HG03139 (cell line): ENCODE results near the gene ASCL1.

Experiments used
- ATAC-seq: cut with Tn5 transposase; IDR thresholded peaks from one replicate; pipeline ENCODE4 v1.9.1; 2021; ENCODE audit not compliant: unreplicated experiment

The ASCL1 gene

DNA sequence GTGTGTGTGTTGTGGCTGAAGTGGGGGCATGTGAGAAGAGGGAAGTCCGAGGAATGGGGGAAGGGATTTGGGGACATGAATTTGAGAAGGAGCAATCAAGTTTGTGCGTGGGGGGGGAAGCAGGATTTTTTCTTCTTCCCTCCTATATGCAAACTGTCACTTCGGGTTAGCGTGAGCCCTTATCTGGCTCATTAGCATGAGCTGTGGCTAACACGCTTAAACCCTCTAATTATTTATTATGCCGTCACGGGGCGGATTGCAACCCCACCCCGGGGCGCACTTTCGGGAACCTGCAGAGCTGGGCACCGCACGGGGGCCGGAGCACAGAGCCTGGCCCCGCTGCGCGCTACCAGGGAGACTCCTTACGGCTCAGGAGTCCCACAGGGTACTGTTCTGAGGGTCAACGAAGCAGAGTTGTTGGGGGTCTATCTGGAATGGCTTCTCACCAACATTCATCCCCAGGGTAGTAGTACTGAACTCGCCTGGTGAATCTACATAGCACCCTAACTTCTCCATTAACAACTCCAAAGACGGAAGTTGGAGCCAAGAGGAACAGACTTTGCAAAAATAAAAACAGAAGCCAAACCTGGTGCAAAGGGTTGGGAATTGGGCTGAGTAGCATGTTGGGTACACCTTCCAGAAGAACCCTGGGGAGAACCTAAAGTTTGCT lies 6.4 kb upstream of the ASCL1 start:
- ATAC-seq, result no peak

DNA sequence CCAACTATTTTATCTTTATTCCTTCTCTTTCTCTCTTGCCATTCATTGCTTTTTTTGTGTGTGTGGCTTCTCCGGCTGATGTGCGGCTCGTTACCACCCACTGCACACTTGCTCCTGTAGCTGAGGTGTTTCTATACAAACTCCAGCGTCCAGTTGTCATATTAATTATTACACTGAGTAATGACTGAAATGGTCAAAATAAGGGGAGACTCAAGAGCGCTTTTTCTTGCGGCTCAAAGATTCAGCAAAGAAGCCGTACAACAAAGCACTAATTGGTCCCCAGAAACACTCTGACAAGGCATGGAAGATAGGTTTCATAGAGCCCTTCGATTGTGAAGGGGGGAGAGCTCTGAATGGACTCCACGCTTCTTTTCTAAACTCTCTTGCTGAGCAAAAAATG lies 5.6 kb upstream of the ASCL1 start:
- ATAC-seq, result no peak

DNA sequence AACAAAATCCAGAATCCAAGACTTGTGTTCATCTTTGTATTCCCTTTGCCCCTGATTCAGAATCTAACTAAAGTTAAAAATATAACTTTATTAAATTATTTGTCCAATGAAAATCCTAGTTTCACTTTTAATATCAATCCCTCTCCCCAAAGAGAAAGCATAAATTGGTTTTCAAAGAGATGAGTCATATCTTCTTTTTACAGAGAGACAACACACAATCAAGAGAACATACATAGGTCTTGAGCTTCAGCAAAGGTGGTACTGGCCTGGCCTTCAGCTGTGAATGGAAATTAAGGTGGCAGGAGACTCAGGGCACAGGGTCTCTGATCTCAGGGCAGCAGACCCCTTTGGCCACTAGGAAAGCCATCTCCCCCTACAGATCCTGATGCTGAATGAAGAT lies 4.3 kb upstream of the ASCL1 start:
- no peak for ATAC-seq

DNA sequence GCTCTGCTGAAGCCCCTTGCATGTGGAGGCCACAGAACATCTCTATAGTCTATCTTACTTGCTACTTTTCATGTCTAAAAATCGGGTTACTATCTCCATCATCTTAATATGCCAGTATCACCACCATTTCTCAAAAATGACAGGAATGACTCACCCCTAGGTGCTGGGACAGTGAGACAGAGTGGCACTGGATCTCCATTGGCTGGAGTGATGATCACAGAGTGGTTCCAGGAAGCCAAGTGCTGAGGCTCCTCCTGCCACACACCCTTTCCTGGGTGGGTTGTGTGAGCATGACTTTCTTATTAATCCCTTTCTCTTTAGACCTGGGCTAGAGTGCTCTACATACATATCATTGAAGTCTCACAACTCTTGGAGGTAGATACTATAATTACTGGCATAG lies 3.3 kb upstream of the ASCL1 start:
- ATAC-seq, result no peak

DNA sequence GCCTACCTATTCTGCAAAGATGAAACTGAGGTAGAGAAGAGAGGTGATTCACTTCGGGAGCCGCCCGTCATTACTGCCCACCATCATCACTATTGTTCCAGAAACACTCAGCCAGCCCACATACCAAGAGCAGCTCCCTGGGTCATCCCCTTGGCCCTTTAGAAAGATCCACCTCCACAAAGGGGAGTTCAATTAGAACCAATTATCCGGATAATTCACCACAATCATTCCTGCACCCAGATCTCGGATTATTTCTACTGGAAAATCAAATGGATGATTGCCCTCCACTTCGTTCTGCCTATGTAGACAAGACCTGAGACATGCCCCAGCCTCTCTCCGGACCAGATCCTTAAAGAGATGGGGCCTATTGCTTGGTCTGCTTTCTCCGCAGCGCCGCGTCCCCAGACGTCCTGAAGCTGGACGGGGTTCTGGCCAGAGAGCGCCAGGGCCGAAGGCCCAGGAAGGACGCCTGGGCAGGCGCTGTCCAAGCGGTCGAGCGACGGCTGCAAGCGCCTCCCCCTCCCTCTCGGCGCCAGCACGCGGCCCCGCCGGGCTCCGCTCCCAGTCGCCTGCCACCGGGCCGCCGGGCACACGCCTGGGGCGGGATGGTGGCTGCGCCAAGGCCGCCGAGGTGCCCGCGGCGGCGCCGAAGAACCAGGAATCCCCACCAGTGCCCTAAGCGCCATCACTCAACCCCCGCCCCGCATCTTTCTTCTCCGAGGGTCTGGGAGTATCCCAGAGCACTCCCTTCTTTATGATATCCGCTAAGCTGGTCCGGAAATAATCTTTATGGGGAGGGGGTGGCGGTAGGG lies 1.3 kb upstream of the ASCL1 start:
- ATAC-seq, result no peak

DNA sequence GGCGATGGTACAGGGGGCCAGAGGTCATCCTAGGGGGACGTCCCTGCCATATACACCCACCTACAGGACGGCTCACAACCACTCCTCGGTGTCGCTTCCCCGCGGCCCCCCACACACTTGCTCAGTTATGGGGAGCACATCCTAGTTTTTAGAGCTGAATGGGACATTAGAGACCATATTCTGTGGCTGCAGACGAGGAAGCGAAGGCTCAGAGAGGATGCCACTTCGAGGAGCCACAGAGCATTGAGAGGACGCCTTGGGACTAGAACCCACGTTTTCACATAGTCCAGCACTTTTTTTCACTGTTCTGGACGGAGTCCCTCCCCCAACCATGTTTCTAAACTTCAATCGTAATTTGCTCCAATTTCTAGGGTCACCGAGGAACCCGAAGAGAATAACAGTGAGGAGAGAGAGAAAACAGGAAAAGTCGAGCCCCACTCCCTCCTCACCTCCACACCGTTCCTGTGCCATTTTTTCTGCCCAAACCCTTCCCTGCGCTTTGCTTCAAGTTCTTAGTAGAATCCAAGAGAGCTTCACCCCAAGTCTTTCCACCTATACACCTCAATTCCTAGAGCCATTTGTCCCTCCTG lies 641 bp upstream of the ASCL1 start:
- ATAC-seq, result no peak

DNA sequence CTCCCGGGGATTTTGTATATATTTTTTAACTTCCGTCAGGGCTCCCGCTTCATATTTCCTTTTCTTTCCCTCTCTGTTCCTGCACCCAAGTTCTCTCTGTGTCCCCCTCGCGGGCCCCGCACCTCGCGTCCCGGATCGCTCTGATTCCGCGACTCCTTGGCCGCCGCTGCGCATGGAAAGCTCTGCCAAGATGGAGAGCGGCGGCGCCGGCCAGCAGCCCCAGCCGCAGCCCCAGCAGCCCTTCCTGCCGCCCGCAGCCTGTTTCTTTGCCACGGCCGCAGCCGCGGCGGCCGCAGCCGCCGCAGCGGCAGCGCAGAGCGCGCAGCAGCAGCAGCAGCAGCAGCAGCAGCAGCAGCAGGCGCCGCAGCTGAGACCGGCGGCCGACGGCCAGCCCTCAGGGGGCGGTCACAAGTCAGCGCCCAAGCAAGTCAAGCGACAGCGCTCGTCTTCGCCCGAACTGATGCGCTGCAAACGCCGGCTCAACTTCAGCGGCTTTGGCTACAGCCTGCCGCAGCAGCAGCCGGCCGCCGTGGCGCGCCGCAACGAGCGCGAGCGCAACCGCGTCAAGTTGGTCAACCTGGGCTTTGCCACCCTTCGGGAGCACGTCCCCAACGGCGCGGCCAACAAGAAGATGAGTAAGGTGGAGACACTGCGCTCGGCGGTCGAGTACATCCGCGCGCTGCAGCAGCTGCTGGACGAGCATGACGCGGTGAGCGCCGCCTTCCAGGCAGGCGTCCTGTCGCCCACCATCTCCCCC lies 777 bp downstream of the ASCL1 start:
- ATAC-seq, result no peak

DNA sequence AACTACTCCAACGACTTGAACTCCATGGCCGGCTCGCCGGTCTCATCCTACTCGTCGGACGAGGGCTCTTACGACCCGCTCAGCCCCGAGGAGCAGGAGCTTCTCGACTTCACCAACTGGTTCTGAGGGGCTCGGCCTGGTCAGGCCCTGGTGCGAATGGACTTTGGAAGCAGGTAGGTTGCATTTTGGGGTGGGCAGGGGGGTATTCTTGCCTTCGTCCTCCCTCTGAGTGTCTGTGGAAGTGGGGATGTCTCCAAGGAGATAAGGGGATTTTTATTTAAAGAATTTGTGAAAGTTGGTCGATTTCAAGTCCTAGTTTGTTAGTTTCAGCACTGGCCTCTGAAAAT lies 1.3 kb downstream of the ASCL1 start:
- no peak for ATAC-seq

DNA sequence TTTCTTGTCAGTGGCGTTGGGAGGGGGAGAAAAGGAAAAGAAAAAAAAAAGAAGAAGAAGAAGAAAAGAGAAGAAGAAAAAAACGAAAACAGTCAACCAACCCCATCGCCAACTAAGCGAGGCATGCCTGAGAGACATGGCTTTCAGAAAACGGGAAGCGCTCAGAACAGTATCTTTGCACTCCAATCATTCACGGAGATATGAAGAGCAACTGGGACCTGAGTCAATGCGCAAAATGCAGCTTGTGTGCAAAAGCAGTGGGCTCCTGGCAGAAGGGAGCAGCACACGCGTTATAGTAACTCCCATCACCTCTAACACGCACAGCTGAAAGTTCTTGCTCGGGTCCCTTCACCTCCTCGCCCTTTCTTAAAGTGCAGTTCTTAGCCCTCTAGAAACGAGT lies 1.9 kb downstream of the ASCL1 start:
- no peak for ATAC-seq

DNA sequence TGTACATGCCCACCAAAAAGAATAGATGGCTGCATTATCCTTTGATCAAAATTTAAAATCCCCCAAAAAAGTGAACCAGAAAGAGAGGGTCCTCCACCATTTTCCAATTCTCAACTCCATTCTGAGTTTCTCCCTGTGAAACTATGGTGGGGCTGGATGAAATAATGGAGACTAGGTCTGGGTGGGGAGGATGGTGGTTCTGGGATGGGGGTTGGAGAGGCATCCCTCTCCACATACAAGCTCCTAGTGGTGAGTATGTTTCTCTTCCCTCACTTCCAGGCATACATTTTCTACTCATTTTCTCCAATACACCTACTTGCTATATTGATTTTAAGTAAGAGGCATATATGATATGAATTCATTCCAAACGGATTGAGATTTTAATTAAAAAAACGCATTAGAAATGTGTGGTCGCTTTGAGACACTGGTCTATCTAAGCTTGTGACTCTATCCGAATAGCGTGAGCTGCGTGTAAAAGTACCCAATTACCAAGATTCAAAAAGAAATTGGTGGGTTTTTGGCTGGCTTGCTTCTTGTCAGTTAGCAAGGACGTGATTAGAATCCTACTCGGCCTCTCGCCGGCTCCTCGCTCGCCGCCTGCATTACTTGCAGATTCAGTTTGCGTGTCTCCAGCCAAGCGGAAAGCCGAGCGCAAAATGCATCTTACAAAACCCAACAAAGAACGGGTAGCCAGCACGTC lies 3.4 kb downstream of the ASCL1 start:
- ATAC-seq, result no peak

DNA sequence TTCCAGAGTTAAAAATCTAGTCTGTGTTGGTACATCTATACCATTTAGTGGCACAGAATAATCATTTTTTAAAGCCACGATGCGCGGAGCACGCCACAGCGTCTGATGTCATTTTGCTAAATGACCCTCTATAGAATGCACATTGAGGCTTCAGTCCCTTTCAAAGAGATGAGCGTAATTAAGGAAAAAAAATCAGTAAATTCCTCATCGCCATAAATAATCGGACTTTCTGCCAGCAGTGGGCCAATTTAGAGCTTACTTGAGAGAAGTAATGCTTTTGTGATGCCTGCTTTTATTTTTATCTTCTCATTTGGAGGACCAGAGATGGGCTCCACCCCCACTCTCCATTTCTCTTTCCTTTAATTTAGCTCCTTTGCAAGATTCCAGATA lies 4.0 kb downstream of the ASCL1 start:
- ATAC-seq, result no peak

DNA sequence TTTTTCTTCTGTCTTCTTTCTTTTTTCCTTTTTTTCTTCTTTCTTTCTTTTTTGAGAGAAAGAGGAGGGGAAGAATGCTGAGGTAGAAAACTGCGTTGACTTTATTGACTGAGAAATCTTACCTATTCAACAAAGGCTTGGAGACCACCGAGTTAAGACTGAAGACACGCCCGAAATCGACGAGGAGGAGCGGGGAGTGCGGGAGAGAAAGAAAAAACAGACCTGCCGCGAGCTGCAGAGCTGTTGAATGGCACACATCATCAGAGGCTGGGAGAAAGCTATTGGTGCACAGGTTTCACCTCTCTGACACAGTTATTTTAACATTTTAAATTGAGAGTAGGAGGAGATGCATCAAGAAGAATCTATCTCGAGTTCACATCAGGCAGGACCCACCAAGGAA lies 5.1 kb downstream of the ASCL1 start:
- ATAC-seq, result no peak

DNA sequence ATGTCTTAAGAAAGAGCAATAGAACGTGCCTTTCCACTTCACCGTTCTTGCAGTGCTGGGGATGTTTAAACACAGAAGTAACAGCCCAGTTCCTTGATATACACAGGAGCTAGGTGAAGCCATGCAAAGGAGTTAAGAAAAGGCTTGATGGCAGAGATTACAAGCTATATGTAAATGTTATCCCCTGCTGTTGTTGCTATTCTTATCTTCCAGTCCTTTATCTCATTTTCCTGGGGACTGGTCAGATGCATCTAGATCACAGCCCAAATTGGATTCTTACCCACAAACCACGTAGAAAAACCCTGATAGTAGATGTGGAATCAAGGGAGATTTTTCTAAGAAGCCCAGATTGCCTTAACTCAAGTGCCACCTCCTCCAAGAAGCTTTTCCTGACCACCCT lies 5.5 kb downstream of the ASCL1 start:
- no peak for ATAC-seq

DNA sequence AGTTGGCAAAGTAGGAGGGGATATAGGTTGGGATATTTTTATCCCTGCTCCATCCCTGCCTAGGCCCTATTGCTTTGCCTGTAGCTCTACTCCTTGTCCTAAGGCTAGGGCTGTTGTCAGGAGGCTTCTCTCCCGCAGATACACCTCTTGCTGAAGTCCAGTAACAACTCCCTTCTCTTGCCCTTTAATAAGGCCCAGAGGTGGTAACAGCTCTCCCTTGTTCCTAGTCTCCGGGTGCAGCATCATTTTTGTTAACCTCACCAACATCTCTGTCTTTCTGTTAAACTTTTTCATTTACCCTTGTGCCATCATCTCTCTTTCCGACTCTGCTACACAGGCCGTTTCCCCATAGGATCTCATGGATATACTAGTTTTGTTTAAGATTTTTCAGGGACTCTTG lies 6.3 kb downstream of the ASCL1 start:
- no peak for ATAC-seq

DNA sequence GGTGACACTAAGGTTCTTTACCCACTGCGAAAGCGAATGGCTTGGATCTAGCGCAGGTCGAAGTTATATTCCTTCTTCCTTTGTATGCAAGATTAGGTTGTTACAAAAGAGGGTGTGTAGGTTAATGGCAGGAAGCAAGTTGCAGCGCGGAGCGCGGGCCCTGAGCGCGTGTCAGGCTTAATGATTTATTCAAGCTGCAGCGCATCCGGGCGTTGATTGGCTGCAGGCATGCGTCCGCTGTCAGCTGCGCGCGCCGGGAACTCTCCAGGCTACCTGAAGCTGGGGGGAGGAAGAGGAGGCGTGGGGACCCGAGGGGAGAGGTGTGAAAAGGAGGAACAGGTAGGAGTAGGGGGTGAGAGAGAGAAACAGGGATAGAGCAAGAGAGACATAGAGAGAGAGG lies 7.4 kb downstream of the ASCL1 start:
- peak; percentile 57 for ATAC-seq

DNA sequence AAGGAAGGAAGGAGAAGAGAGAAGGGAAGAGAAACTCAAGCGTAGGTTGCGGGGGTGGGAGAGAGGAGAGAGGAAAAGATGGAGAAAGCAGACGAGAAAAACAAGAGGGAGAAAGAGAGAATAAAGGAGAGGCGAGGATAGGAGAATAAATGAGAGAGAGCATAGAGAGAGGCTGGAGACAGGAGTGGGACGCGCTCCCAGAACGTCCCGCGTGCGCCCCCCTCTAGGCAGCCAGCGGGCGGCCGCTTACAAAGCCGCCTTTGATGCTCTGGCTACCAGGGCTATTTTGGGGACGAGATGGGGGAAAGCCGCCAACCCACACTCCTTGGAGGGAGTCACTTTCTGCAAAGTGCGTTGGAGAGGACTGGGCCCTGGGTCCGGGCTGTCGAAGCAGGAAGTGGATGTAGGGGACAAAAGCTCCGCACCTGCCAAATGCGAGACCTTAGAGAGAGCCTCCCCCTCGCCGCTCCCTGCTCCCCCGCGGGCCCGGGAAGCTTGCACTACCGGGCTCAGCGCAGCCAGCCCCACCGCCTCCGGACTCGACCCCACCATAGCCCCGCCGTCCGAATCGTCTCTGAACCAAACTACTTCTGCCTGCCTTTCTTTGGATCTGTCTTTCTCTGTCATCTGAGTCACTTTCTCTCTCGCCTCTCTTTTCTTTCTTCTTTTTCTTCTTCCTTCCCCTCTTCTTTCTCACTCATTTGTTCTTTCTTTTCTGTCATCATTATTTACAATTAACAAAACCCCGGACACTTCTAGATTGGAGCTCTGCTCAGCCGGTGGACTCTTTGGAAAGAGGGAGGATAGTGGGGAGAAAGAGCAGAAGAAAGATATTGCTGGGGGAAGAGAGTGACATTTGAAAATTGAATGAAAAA lies 8.0 kb downstream of the ASCL1 start:
- ATAC-seq, result no peak

DNA sequence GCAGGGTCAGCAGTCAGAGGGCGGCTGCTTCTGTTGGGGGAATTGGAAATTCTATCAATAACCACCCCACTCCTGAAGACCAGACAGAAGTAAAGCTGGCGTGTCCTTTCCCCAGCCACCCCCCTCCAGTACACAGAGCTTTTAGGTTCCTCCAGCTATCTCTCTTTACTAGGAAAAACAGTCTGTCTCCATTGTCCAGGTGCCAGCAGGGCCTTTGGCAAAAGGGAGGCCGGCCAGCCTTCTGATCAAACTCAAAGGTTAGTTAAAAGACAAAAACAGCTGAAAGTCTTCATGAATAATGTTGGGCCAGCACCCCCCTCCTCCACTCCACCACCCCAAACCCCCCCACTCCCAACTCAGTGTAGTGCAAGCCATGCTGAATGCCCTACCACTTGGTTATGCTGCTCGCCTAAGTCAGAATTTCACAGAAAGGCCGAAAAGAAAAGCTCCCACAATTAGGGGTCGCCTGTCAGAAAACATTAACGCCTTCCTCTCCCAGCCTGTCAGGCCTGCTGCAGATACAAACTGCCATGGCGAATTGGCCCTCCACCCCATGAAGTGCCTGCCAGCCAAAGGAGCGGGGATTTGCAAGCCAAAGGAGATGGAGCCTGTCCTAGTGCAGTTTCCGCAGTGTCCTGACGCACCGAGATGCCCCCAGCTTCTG lies 8.9 kb downstream of the ASCL1 start:
- ATAC-seq, result no peak

DNA sequence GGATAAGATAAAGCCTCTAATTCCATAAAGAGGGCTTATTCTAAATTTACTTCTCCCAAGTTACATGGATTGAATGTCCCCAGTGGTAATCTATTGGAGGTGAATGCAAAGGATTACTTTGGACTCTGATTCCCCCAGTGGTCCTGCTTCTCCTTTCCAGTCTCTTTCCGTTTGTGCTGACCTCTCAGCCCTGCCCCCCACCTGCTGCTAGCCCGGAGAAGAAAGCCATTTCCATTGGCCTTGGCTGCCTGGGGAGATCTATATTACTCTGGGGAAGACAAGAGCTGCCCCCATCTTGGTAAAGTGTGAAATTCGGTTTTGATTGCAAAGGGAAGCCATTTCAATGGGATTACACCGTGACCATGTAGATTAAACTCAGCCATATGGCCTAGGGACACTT lies 13.3 kb downstream of the ASCL1 start:
- no peak for ATAC-seq

DNA sequence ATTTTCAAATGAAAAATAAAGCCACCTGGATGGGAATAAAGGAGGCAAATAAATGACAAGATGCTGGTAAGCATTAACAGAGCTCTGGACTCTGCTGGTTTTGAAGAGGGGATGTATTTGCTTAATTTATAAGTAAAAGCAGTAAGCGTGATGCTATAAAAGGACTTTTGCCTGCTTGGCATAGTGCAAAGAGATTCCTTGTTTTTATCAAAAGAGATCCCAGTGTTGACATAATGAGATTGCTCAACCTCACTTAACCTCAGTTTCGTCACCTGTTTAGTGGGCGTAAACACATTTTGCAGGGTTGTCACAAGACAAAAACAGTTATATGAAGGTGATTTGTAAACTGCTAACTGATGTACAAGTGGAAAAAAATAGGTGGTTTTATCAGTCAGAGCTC lies 13.8 kb downstream of the ASCL1 start:
- ATAC-seq, result no peak

DNA sequence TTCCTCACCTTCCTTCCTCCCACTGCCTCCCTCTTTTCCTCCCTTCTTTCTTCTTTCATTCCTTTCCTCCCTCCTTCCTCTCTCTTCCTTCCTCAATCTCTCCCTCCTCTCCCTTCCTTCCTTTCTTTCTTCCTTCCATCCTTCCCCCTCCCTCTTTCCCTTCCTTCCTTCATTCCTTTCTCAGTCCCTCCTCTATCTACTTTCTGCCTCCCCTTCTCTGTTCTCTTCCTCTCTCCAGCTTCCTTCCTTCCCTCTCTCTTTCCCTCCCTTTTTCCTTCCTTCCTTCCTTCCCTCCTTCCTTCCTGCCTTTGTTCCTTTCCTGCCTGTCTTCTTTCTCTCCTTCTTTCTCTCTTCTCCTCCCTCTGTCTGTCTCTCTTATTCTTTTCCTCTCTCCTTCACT lies 16.1 kb downstream of the ASCL1 start:
- ATAC-seq, result no peak
